ENCODE results near the gene IL25. TPM values are rescaled to one million over a fixed set of nuclear protein-coding genes. Genes with fewer than 3 reads are reported as not detected.

Gene IL25
- total and polyA plus RNA-seq, 4 experiments from 2014 or later: not detected

DNA sequence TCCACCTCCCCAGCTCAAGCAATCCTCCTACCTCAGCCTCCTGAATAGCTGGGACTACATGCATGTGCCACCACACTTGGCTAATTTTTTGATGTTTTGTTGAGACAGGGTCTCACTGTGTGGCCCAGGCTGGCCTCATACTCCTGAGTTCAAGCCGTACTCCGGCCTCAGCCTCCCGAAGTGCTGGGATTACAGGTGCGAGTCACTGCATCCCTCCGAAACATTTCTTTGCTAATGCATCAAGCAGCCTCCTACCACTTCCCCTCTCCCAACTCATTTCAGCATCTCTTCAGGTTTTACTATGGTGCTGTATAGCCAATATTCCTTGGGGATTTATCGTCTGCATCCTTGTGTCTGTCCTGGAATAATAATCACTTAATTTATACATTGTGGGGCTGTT lies 17.6 kb upstream of the IL25 start:
- Mint-ChIP-seq H3K27me3 (peaks cover 34 to 43% of the 10 kb centered on the region in 2 donors), H3K4me3 (no peak overlapping the region), H3K36me3 (no peaks in the 10 kb centered on the region), H3K9me3 (no peaks in the 10 kb centered on the region), H3K27ac (peak overlapping the region in 1 of 7 donors; percentile 53), H3K4me1 (peaks cover 8 to 24% (median 15%) of the 10 kb centered on the region in 4 donors)
- Histone ChIP-seq H3K36me3 (ENCODE audit: insufficient read depth, low read length) (no peaks in the 10 kb centered on the region), H3K4me1 (ENCODE audit: insufficient read depth, low read length) (peaks cover 7% of the 10 kb centered on the region), H3K27me3 (ENCODE audit: insufficient read depth, low read length) (peaks cover 4% of the 10 kb centered on the region), H3K27ac (ENCODE audit: low read depth, low read length) (no peak overlapping the region), H3K9me3 (ENCODE audit: control insufficient read depth in 1 of 2, low read length in 2 of 2) (no peaks in the 10 kb centered on the region), H3K4me3 (ENCODE audit: low read length in 2 of 2) (no peak overlapping the region)
- intact Hi-C loops (cut with micrococcal nuclease): no loop called here
- POLR2A ChIA-PET (ENCODE audit: partially characterized antibody): interaction anchor here (0.7 kb wide), 1 partner anchor 52 kb away, joined by 3 read pairs; the partner anchor contains the start of gene PPP1R3E
- no peak for DNase-seq
- CTCF ChIA-PET (ENCODE audit: partially characterized antibody): no interaction called here

GRCh38 chr14:23355871-23356435 lies 16.7 kb upstream of the IL25 start:
- peaks cover 31 to 36% of the 10 kb centered on the region in 2 donors for H3K27me3 Mint-ChIP-seq
- H3K4me3 Mint-ChIP-seq: no peak overlapping the region
- ChIA-PET CTCF (ENCODE audit: partially characterized antibody) (no interaction called here), POLR2A (ENCODE audit: partially characterized antibody) (no interaction called here)
- H3K4me1 Mint-ChIP-seq: peaks cover 8 to 20% (median 12%) of the 10 kb centered on the region in 4 donors
- H3K36me3 Mint-ChIP-seq: no peaks in the 10 kb centered on the region
- DNase-seq: no peak
- Histone ChIP-seq H3K27me3 (ENCODE audit: insufficient read depth, low read length) (peaks cover 4% of the 10 kb centered on the region), H3K27ac (ENCODE audit: low read depth, low read length) (no peak overlapping the region), H3K9me3 (ENCODE audit: control insufficient read depth in 1 of 2, low read length in 2 of 2) (no peaks in the 10 kb centered on the region), H3K4me1 (ENCODE audit: insufficient read depth, low read length) (peaks cover 7% of the 10 kb centered on the region), H3K36me3 (ENCODE audit: insufficient read depth, low read length) (no peaks in the 10 kb centered on the region), H3K4me3 (ENCODE audit: low read length in 2 of 2) (no peak overlapping the region)
- no peak overlapping the region for H3K27ac Mint-ChIP-seq
- intact Hi-C loops (cut with micrococcal nuclease): no loop called here
- H3K9me3 Mint-ChIP-seq: no peaks in the 10 kb centered on the region

GRCh38 chr14:23356662-23357061 lies 15.9 kb upstream of the IL25 start:
- Histone ChIP-seq H3K27me3 (ENCODE audit: insufficient read depth, low read length) (peaks cover 4% of the 10 kb centered on the region), H3K4me1 (ENCODE audit: insufficient read depth, low read length) (peaks cover 4% of the 10 kb centered on the region), H3K4me3 (ENCODE audit: low read length in 2 of 2) (no peak overlapping the region), H3K36me3 (ENCODE audit: insufficient read depth, low read length) (no peaks in the 10 kb centered on the region), H3K9me3 (ENCODE audit: control insufficient read depth in 1 of 2, low read length in 2 of 2) (no peaks in the 10 kb centered on the region), H3K27ac (ENCODE audit: low read depth, low read length) (no peak overlapping the region)
- Mint-ChIP-seq H3K27ac (no peak overlapping the region), H3K4me1 (peaks cover 4 to 13% (median 7%) of the 10 kb centered on the region in 4 donors), H3K36me3 (no peaks in the 10 kb centered on the region), H3K4me3 (no peak overlapping the region), H3K9me3 (no peaks in the 10 kb centered on the region), H3K27me3 (peaks cover 27 to 35% of the 10 kb centered on the region in 2 donors)
- POLR2A ChIA-PET (ENCODE audit: partially characterized antibody): no interaction called here
- DNase-seq: no peak
- intact Hi-C loops (cut with micrococcal nuclease): no loop called here
- CTCF ChIA-PET (ENCODE audit: partially characterized antibody): no interaction called here

DNA sequence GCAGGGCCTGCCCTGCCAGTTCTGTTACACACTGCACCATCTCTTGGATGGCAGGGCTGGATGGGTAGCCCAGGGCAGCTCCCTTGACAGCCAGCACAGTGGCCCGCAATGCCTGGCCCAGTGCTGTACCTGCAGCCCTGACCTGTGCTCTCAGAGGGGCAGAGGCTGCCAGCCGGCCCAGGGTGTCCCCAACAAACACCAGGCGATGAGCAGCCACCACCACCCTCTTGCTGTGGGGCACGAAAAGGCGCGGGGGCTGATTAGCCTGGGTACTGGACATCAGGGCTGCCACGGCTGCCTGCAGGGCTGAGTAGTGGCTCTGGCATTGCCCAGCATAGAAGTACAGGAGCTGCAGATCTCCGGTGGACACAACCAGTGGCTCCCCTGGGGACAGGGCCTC lies 15.3 kb upstream of the IL25 start:
- Histone ChIP-seq H3K36me3 (ENCODE audit: insufficient read depth, low read length) (no peaks in the 10 kb centered on the region), H3K4me3 (ENCODE audit: low read length in 2 of 2) (no peak overlapping the region), H3K27me3 (ENCODE audit: insufficient read depth, low read length) (peaks cover 4% of the 10 kb centered on the region), H3K27ac (ENCODE audit: low read depth, low read length) (no peak overlapping the region), H3K4me1 (ENCODE audit: insufficient read depth, low read length) (no peaks in the 10 kb centered on the region), H3K9me3 (ENCODE audit: control insufficient read depth in 1 of 2, low read length in 2 of 2) (no peaks in the 10 kb centered on the region)
- H3K9me3 Mint-ChIP-seq: no peaks in the 10 kb centered on the region
- no peak for DNase-seq
- no peaks in the 10 kb centered on the region for H3K36me3 Mint-ChIP-seq
- intact Hi-C loops (cut with micrococcal nuclease): no loop called here
- peaks cover 27 to 35% of the 10 kb centered on the region in 2 donors for H3K27me3 Mint-ChIP-seq
- H3K4me3 Mint-ChIP-seq: no peak overlapping the region
- no peak overlapping the region for H3K27ac Mint-ChIP-seq
- ChIA-PET POLR2A (ENCODE audit: partially characterized antibody) (no interaction called here), CTCF (ENCODE audit: partially characterized antibody) (interaction anchor here (1.1 kb wide), 1 partner anchor 31 kb away, joined by 3 read pairs; no protein-coding TSS in a partner anchor)
- peaks cover 4 to 13% (median 7%) of the 10 kb centered on the region in 4 donors for H3K4me1 Mint-ChIP-seq

DNA sequence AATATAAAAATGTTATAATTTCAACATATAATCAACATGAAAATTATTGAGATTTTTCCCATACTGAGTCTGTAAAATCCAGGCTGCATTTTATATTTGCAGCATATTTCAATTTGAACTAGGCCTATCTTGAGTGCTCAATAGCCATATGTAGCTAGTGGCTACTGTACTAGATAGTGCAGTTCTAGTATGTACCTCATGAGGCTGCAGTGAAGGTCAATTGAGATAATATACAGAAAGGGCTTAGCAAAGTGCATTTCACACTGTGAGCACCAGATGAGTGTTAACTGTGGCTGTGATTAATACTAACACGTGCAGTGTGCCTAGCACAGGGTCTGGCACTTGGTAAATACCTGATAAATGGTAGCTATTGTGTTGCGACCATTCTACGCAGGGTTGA lies 14.6 kb upstream of the IL25 start:
- CTCF ChIA-PET (ENCODE audit: partially characterized antibody): interaction anchor here (1.1 kb wide), 1 partner anchor 31 kb away, joined by 3 read pairs; no protein-coding TSS in a partner anchor
- Histone ChIP-seq H3K27ac (ENCODE audit: low read depth, low read length) (no peak overlapping the region), H3K9me3 (ENCODE audit: control insufficient read depth in 1 of 2, low read length in 2 of 2) (no peaks in the 10 kb centered on the region), H3K4me1 (ENCODE audit: insufficient read depth, low read length) (no peaks in the 10 kb centered on the region), H3K27me3 (ENCODE audit: insufficient read depth, low read length) (peaks cover 4% of the 10 kb centered on the region), H3K4me3 (ENCODE audit: low read length in 2 of 2) (no peak overlapping the region), H3K36me3 (ENCODE audit: insufficient read depth, low read length) (no peaks in the 10 kb centered on the region)
- Mint-ChIP-seq H3K27me3 (peaks cover 24 to 32% of the 10 kb centered on the region in 2 donors), H3K4me1 (peaks cover 2 to 9% (median 3%) of the 10 kb centered on the region in 4 donors), H3K27ac (no peak overlapping the region), H3K9me3 (no peaks in the 10 kb centered on the region), H3K36me3 (no peaks in the 10 kb centered on the region), H3K4me3 (no peak overlapping the region)
- intact Hi-C loops (cut with micrococcal nuclease): no loop called here
- POLR2A ChIA-PET (ENCODE audit: partially characterized antibody): no interaction called here
- no peak for DNase-seq

DNA sequence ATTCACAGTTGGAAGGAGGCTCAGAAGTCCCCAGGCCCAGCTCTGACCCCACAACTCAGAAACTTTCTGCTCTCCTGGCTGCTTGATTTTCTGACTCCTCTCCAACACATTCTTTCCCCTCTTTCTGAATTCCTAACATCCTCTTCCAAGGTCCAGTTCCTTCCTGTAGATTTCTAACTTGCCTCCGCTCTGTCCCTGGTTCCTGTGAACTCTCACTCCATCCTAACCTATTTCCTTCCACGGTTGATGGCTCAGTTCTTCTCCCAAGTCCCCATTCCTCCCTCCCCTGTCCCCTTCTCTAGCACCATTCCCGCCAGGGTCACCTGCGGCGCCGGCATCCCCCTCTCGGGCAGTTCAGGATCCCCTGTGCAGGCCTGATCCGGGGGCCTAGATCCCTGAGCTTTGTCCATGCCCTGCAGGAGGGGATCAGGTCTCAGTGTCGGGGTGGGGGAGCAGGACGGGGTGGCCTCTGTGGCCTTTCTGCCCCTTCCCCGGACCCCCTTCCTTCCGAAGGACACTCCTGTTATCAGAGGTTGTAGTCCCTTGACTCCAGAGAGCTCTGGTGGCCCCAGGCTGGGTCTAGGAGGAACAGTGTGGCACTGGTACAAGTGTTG lies 13.9 kb upstream of the IL25 start:
- Mint-ChIP-seq H3K9me3 (no peaks in the 10 kb centered on the region), H3K27ac (no peak overlapping the region), H3K4me3 (no peak overlapping the region), H3K4me1 (peaks cover 0 to 3% (median under 1%) of the 10 kb centered on the region in 4 donors), H3K36me3 (no peaks in the 10 kb centered on the region), H3K27me3 (peaks cover 23 to 30% of the 10 kb centered on the region in 2 donors)
- no peak overlapping the region for H3K4me3 ChIP-seq (ENCODE audit: low read length in 2 of 2)
- H3K27me3 ChIP-seq (ENCODE audit: insufficient read depth, low read length): peaks cover 4% of the 10 kb centered on the region
- ChIA-PET CTCF (ENCODE audit: partially characterized antibody) (interaction anchor here (1.1 kb wide), 1 partner anchor 32 kb away, joined by 3 read pairs; no protein-coding TSS in a partner anchor), POLR2A (ENCODE audit: partially characterized antibody) (no interaction called here)
- no peak overlapping the region for H3K27ac ChIP-seq (ENCODE audit: low read depth, low read length)
- no peaks in the 10 kb centered on the region for H3K36me3 ChIP-seq (ENCODE audit: insufficient read depth, low read length)
- H3K9me3 ChIP-seq (ENCODE audit: control insufficient read depth in 1 of 2, low read length in 2 of 2): no peaks in the 10 kb centered on the region
- DNase-seq: no peak
- no peaks in the 10 kb centered on the region for H3K4me1 ChIP-seq (ENCODE audit: insufficient read depth, low read length)
- intact Hi-C loops (cut with micrococcal nuclease): no loop called here

GRCh38 chr14:23359167-23359626 lies 13.4 kb upstream of the IL25 start:
- ChIA-PET CTCF (ENCODE audit: partially characterized antibody) (no interaction called here), POLR2A (ENCODE audit: partially characterized antibody) (no interaction called here)
- H3K27ac Mint-ChIP-seq: no peak overlapping the region
- H3K27me3 ChIP-seq (ENCODE audit: insufficient read depth, low read length): peaks cover 2% of the 10 kb centered on the region
- H3K4me3 Mint-ChIP-seq: no peak overlapping the region
- H3K9me3 ChIP-seq (ENCODE audit: control insufficient read depth in 1 of 2, low read length in 2 of 2): no peaks in the 10 kb centered on the region
- no peaks in the 10 kb centered on the region for H3K4me1 ChIP-seq (ENCODE audit: insufficient read depth, low read length)
- H3K27me3 Mint-ChIP-seq: peaks cover 21 to 27% of the 10 kb centered on the region in 2 donors
- no peaks in the 10 kb centered on the region for H3K4me1 Mint-ChIP-seq
- intact Hi-C loops (cut with micrococcal nuclease): no loop called here
- no peaks in the 10 kb centered on the region for H3K36me3 Mint-ChIP-seq
- no peaks in the 10 kb centered on the region for H3K36me3 ChIP-seq (ENCODE audit: insufficient read depth, low read length)
- H3K27ac ChIP-seq (ENCODE audit: low read depth, low read length): no peak overlapping the region
- H3K4me3 ChIP-seq (ENCODE audit: low read length in 2 of 2): no peak overlapping the region
- H3K9me3 Mint-ChIP-seq: no peaks in the 10 kb centered on the region
- DNase-seq: no peak
